K562 (cell line): ENCODE results near the gene SERPINB12. TPM values are rescaled to one million over a fixed set of nuclear protein-coding genes. Genes with fewer than 3 reads are reported as not detected.

Source experiments
- ATAC-seq: fragments of 200-7000 bp; cut with Tn5 transposase; 3 replicates; pipeline ENCODE4 v1.9.1; 2020; ENCODE audit warnings: moderate library complexity
- BruUV-seq: library from RNA; stranded (reverse); fragments of 400-500 nt; replicated peaks from 2 replicates; lab custom pipeline; 2021; lab: Mats Ljungman, UMichigan
- CTCF ChIA-PET: fragments of 300-600 bp; formaldehyde crosslinking; extraction: SDS; loops from one replicate; lab custom pipeline; 2021; ENCODE audit warnings: low intra/inter-chr PET ratio; lab: Yijun Ruan, JAX
- POLR2A ChIA-PET: fragments of 300-600, 350-650 bp; sonication (Branson Sonifier 250); formaldehyde crosslinking; extraction: SDS; loops from one replicate; lab custom pipeline; 2021; ENCODE audit warnings: antibody characterized with exemption, inconsistent platforms; lab: Yijun Ruan, JAX
- DNase-seq, 4 experiments: peaks; one replicate each; pipeline versions ENCODE4 v3.0.0 to v3.0.0-alpha.2; 2011 to 2018; ENCODE audit warnings: low spot score in 3 of 4, mixed read lengths in 3 of 4; ENCODE audit errors: extremely low read depth in 1 of 4
- FAIRE-seq: peaks from 2 replicates; lab custom pipeline; 2011; peaks lifted over from hg19 to GRCh38; lab: Jason Lieb, UNC
- H2AFZ ChIP-seq: 2 replicates; pipeline ENCODE4 v1.6.0; 2011; ENCODE audit warnings: low read depth, low read length, control low read depth, inconsistent platforms
- H3K27ac ChIP-seq: fragments of 200-600 bp; 3 replicates; pipeline ENCODE4 v1.8.0; 2011; ENCODE audit warnings: low read depth, mild to moderate bottlenecking, control low read depth, inconsistent platforms, low read length, moderate library complexity, mixed read lengths; ENCODE audit errors: extremely low read depth
- H3K27me3 ChIP-seq, 2 experiments: fragments of 300-600 bp in 1 of 2; 2 replicates in 1 of 2; 3 replicates in 1 of 2; pipeline versions ENCODE4 v1.6.0 to v1.8.0; 2011; ENCODE audit warnings: inconsistent platforms in 2 of 2, low read length in 2 of 2, mild to moderate bottlenecking in 1 of 2, mixed read lengths in 1 of 2, moderate library complexity in 1 of 2; ENCODE audit not compliant: control insufficient read depth in 2 of 2, insufficient read depth in 2 of 2
- H3K36me3 ChIP-seq: fragments of 300-600 bp; 3 replicates; pipeline ENCODE4 v1.8.0; 2011; ENCODE audit warnings: mild to moderate bottlenecking, low read length, inconsistent platforms; ENCODE audit not compliant: control insufficient read depth, insufficient read depth
- H3K4me1 ChIP-seq, 2 experiments: fragments of 200-600 bp in 1 of 2; replicated peaks in 1 of 2; 2 replicates in 1 of 2; 3 replicates in 1 of 2; pipeline versions ENCODE4 v1.5.1 to v1.8.0; 2011; ENCODE audit warnings: inconsistent platforms in 2 of 2, low read length in 2 of 2, mild to moderate bottlenecking in 1 of 2, mixed read lengths in 1 of 2, moderate library complexity in 1 of 2; ENCODE audit not compliant: control insufficient read depth in 2 of 2, insufficient read depth in 2 of 2
- H3K4me2 ChIP-seq: 2 replicates; pipeline ENCODE4 v1.6.1; 2011; ENCODE audit warnings: low read length, control low read depth, inconsistent platforms, mixed read lengths; ENCODE audit not compliant: insufficient read depth
- H3K4me3 ChIP-seq: fragments of 200-600 bp; sonication (generic), shearing (Covaris generic); 2 replicates; pipeline ENCODE4 v1.5.1; 2016; ENCODE audit warnings: control low read depth, inconsistent platforms
- H3K79me2 ChIP-seq: fragments of 200-600 bp; 3 replicates; pipeline ENCODE4 v1.8.0; 2011; ENCODE audit warnings: low read length, inconsistent platforms; ENCODE audit not compliant: control insufficient read depth, insufficient read depth
- H3K9ac ChIP-seq, 2 experiments: 2 replicates each; pipeline versions ENCODE4 v1.6.0 to v1.6.1; 2011; ENCODE audit warnings: low read depth in 2 of 2, low read length in 2 of 2, control low read depth in 1 of 2, inconsistent platforms in 1 of 2, mild to moderate bottlenecking in 1 of 2, mixed read lengths in 1 of 2; ENCODE audit not compliant: insufficient read depth in 1 of 2
- H3K9me1 ChIP-seq: one replicate; pipeline ENCODE4 v1.6.0; 2011; ENCODE audit warnings: inconsistent platforms, mild to moderate bottlenecking, low read length, moderate library complexity; ENCODE audit not compliant: control insufficient read depth, insufficient read depth
- H3K9me3 ChIP-seq: replicated peaks from 2 replicates; pipeline ENCODE4 v1.5.1; 2011; ENCODE audit warnings: low read depth, low read length, inconsistent platforms; ENCODE audit not compliant: control insufficient read depth, insufficient read depth
- H4K20me1 ChIP-seq: replicated peaks from 2 replicates; pipeline ENCODE4 v1.6.1; 2011; ENCODE audit warnings: low read length, inconsistent platforms, mixed read lengths; ENCODE audit not compliant: control insufficient read depth, insufficient read depth
- BCL6 ChIP-seq: fragments of 250-450 bp; sonication (Bioruptor Pico); IDR thresholded peaks from 2 replicates; pipeline ENCODE4 v1.4.0; 2020
- CBFB ChIP-seq: sonication (generic); formaldehyde crosslinking; IDR thresholded peaks from 2 replicates; pipeline ENCODE4 v1.4.0; 2020; ENCODE audit warnings: mild to moderate bottlenecking, missing genetic modification reagents
- FOXA3 ChIP-seq, 2 experiments: fragments of 450-650 bp in 1 of 2; sonication (generic) in 1 of 2; formaldehyde crosslinking; IDR thresholded peaks in 1 of 2; conservative IDR thresholded peaks in 1 of 2; 2 replicates each; pipeline versions ENCODE4 v1.4.0 to v1.8.0; 2020 to 2022; ENCODE audit warnings: mild to moderate bottlenecking in 2 of 2, missing genetic modification reagents in 1 of 2
- HSF4 ChIP-seq: fragments of 250-450 bp; sonication (Bioruptor Pico); IDR thresholded peaks from 2 replicates; pipeline ENCODE4 v2.1.2; 2022; ENCODE audit warnings: mild to moderate bottlenecking, moderate library complexity, borderline replicate concordance
- IRF2 ChIP-seq: sonication (generic); formaldehyde crosslinking; IDR thresholded peaks from 2 replicates; pipeline ENCODE4 v1.8.1; 2022; ENCODE audit warnings: mild to moderate bottlenecking, missing genetic modification reagents
- KLF1 ChIP-seq: fragments of 450-650 bp; IDR thresholded peaks from 2 replicates; pipeline ENCODE4 v1.6.1; 2016; ENCODE audit warnings: missing genetic modification characterization, missing compliant biosample characterization
- NFXL1 ChIP-seq: fragments of 450-650 bp; formaldehyde crosslinking; IDR thresholded peaks from 2 replicates; pipeline ENCODE4 v1.4.0; 2021; ENCODE audit warnings: mild to moderate bottlenecking
- SMARCA5 ChIP-seq: fragments of 450-650 bp; IDR thresholded peaks from 2 replicates; pipeline ENCODE4 v1.6.1; 2016
- ZNF561 ChIP-seq: fragments of 450-650 bp; formaldehyde crosslinking; conservative IDR thresholded peaks from 2 replicates; pipeline ENCODE4 v1.4.0; 2020; ENCODE audit warnings: mild to moderate bottlenecking, moderate library complexity
- WGBS: fragments of 100-300 bp; shearing (Covaris generic); methylation state at CpG from one replicate; pipeline ENCODE4 v1.1.6; 2016; ENCODE audit warnings: low coverage, mixed read lengths; ENCODE audit not compliant: insufficient coverage; ENCODE audit errors: missing lambda C conversion rate; 5-methylcytosine and 5-hydroxymethylcytosine counted together
- in situ Hi-C: fragments of 300-500 bp; cut with MboI; formaldehyde crosslinking; loops from 4 replicates; pipeline ENCODE4 v1.15.0; 2018; ENCODE audit warnings: inconsistent platforms, mixed read lengths
- intact Hi-C: fragments of 100-400 bp; cut with micrococcal nuclease; formaldehyde crosslinking; loops from 2 replicates; pipeline ENCODE4 v1.14.2; 2022
- polyA plus RNA-seq, 8 experiments: library from polyadenylated mRNA; depleted of rRNA in 4 of 8; stranded (reverse) in 5 of 8; unstranded in 3 of 8; fragments of >200 nt; fragmentation: Nextera tagmentation in 2 of 8; fragmentation: Illumina TruSeq in 1 of 8; extraction: Ambion mirVana in 2 of 8; extraction: Trizol in 1 of 8; gene quantifications; 2 replicates each; pipeline versions ENCODE4 v1.2.1 to v1.2.3, GENCODE V29; 2011 to 2014; ENCODE audit warnings: inconsistent platforms in 1 of 8, missing spikeins in 1 of 8
- total RNA-seq, 7 experiments: library from RNA; depleted of rRNA in 6 of 7; stranded (reverse); fragments of >200 nt in 6 of 7; fragmentation: Illumina TruSeq in 2 of 7; extraction: Trizol in 2 of 7; gene quantifications; 2 replicates each; pipeline versions ENCODE4 v1.2.1 to v1.2.3, GENCODE V29; 2011 to 2021; ENCODE audit warnings: low replicate concordance in 1 of 7
- TF ChIP-seq, protein P1 (sequence below), 2 experiments: fragments of 150-350 bp in 1 of 2; IDR thresholded peaks; 2 replicates each; pipeline ENCODE4 v1.6.1; 2012 to 2016; ENCODE audit warnings: low read depth in 2 of 2, low read length in 2 of 2, mild to moderate bottlenecking in 1 of 2, moderate library complexity in 1 of 2

The SERPINB12 gene
- total and polyA plus RNA-seq, 9 of the 15 experiments (the other 6 are each of a cell fraction or from before 2014, with no cell fraction given): not detected

DNA sequence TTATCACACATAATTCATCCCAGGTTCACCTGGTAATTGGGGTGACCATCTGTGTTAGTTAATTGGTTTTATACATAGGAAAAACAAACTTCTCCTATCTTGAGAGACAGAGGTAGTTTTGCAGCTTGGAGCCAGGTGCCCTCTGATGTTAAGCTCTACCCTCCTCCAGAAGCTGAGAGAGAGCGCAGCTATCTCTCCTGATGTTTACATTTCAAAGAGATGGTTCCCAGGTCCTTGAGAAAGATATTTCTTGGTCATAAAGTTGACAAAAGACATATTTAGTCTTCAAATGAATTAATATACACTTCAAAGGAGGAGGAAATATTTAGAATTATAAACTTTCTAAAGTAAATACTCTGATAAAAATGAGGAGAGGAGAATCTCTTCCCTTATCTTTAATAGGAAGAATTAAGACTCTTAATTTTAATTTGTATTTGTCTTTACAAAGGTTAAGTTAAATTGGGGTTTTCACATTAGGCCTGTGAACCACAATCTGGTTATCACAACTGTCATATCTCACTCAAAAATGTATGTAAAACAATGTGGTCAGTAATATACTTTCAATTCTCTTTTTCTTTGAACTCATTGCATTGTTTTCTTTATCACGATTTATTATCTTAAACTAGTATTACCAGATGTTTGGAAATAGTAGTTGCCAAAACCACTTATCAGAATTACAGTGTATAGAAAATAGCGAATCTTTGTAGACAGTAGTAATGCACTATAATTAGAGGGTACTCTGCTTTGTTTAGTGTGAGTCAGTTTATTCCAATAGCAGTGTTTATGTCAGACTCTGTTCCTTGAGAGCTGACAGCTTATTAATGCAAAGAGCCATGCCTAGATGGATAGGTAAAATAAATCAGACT is 75.1 kb downstream of the SERPINB12 start:
- Histone ChIP-seq H3K4me2 (no peak overlapping the region), H3K79me2 (no peaks in the 10 kb centered on the region), H3K9ac (no peak overlapping the region), H3K9me3 (no peaks in the 10 kb centered on the region), H4K20me1 (no peaks in the 10 kb centered on the region), H3K9me1 (no peaks in the 10 kb centered on the region), H3K27ac (no peak overlapping the region), H2AFZ (no peak overlapping the region), H3K4me3 (no peak overlapping the region), H3K27me3 (no peaks in the 10 kb centered on the region), H3K4me1 (no peaks in the 10 kb centered on the region), H3K36me3 (no peaks in the 10 kb centered on the region)
- FAIRE-seq: no peak
- POLR2A ChIA-PET: no interaction called here
- CTCF ChIA-PET: interaction anchor here (0.7 kb wide), 1 partner anchor 316 kb away, joined by 3 read pairs; no protein-coding TSS in a partner anchor
- WGBS: 0% methylated on average over 3 of the region's 3 CpGs
- in situ Hi-C loops (no loop called here), intact Hi-C loops (no loop called here)
- no peak for DNase-seq
- no peak for ATAC-seq
- no TSS peak for BruUV-seq
- TF ChIP-seq FOXA3 (CRISPR knock-in tag; conservative IDR thresholded peaks at IDR 0.05 in 1 of 2, IDR thresholded peaks at IDR 0.05 in 1 of 2): no peak
- TF ChIP-seq, protein P1, sequence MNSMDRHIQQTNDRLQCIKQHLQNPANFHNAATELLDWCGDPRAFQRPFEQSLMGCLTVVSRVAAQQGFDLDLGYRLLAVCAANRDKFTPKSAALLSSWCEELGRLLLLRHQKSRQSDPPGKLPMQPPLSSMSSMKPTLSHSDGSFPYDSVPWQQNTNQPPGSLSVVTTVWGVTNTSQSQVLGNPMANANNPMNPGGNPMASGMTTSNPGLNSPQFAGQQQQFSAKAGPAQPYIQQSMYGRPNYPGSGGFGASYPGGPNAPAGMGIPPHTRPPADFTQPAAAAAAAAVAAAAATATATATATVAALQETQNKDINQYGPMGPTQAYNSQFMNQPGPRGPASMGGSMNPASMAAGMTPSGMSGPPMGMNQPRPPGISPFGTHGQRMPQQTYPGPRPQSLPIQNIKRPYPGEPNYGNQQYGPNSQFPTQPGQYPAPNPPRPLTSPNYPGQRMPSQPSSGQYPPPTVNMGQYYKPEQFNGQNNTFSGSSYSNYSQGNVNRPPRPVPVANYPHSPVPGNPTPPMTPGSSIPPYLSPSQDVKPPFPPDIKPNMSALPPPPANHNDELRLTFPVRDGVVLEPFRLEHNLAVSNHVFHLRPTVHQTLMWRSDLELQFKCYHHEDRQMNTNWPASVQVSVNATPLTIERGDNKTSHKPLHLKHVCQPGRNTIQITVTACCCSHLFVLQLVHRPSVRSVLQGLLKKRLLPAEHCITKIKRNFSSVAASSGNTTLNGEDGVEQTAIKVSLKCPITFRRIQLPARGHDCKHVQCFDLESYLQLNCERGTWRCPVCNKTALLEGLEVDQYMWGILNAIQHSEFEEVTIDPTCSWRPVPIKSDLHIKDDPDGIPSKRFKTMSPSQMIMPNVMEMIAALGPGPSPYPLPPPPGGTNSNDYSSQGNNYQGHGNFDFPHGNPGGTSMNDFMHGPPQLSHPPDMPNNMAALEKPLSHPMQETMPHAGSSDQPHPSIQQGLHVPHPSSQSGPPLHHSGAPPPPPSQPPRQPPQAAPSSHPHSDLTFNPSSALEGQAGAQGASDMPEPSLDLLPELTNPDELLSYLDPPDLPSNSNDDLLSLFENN (IDR thresholded peaks at IDR 0.05; ENCODE audit: low read depth in 2 of 2, low read length in 2 of 2): no peak
- no peak for TF ChIP-seq HSF4 (CRISPR knock-in tag)
- TF ChIP-seq IRF2 (CRISPR knock-in tag): no peak
- TF ChIP-seq BCL6: no peak
- no peak for TF ChIP-seq NFXL1 (CRISPR knock-in tag)
- no peak for TF ChIP-seq ZNF561
- no peak for TF ChIP-seq SMARCA5
- no peak for TF ChIP-seq KLF1 (tag)
- no peak for TF ChIP-seq CBFB (CRISPR knock-in tag)
